Activated T-cell treated with anti-CD3 and anti-CD28 coated beads, Interleukin-2, amount 50 U/mL, for 4 hours (primary cell): Measurements from ENCODE around the gene TACC2. TPM values are rescaled to one million over a fixed set of nuclear protein-coding genes. Genes with fewer than 3 reads are reported as not detected.
"Not testable (repeated sequence)": the region's sequence is repeated elsewhere in the genome, so short reads cannot be mapped to it uniquely, and the experiment has no call there.

Experiments
- ATAC-seq, 2 donors: fragments of 200-7000 bp; cut with Tn5 transposase; one replicate each; pipeline ENCODE4 v1.10.0; 2021
- DNase-seq: peaks from one replicate; pipeline ENCODE4 v3.0.0-alpha.2; 2020
- H3K27me3 Mint-ChIP-seq: one replicate; pipeline ENCODE4 v1.8.0; 2021; ENCODE audit warnings: low read depth, mixed read lengths
- H3K36me3 Mint-ChIP-seq: one replicate; pipeline ENCODE4 v1.8.0; 2022; ENCODE audit warnings: mixed read lengths; ENCODE audit not compliant: insufficient read depth
- H3K4me1 Mint-ChIP-seq: one replicate; pipeline ENCODE4 v1.8.0; 2021; ENCODE audit warnings: low read depth, mixed read lengths
- H3K4me3 Mint-ChIP-seq: one replicate; pipeline ENCODE4 v1.8.0; 2021; ENCODE audit warnings: mild to moderate bottlenecking, moderate library complexity, mixed read lengths
- H3K9me3 Mint-ChIP-seq: one replicate; pipeline ENCODE4 v1.8.0; 2021; ENCODE audit warnings: mixed read lengths
- total RNA-seq, 3 donors: library from RNA; stranded (reverse); gene quantifications; one replicate each; pipeline ENCODE4 v1.2.1, GENCODE V29; 2021

TACC2 gene
- total RNA-seq, 3 donors from 2014 or later = 0.21 to 0.57 (median 0.43) TPM

- no peaks in the 10 kb centered on the region for H3K9me3 Mint-ChIP-seq
- peaks cover 9% of the 10 kb centered on the region for H3K36me3 Mint-ChIP-seq
- peak within 1 kb of the TSS; percentile 90 for H3K4me3 Mint-ChIP-seq
Measured at GRCh38 chr10:121974535-121975294, 14.2 kb upstream of the TACC2 start, which contains the start of gene NSMCE4A. Gene NSMCE4A, minus strand, starts transcription at chr10:121975217. Its CDS starts 52 bp downstream, at chr10:121975165.

GRCh38 chr10:121975295-121976086 is 13.5 kb upstream of the TACC2 start:
- ATAC-seq (peak in 1 of 2 donors; percentile 18), DNase-seq (no peak)
- peak overlapping the region; percentile 67 for H3K4me3 Mint-ChIP-seq
- no peaks in the 10 kb centered on the region for H3K9me3 Mint-ChIP-seq
- H3K27me3 Mint-ChIP-seq = no peaks in the 10 kb centered on the region
- peaks cover 24% of the 10 kb centered on the region for H3K4me1 Mint-ChIP-seq
- peaks cover 9% of the 10 kb centered on the region for H3K36me3 Mint-ChIP-seq

More at GRCh38 chr10:121974535-121975294, 14.2 kb upstream of the TACC2 start, which contains the start of gene NSMCE4A:
- ATAC-seq (peak; percentile 91), DNase-seq (peak; percentile 67)
- H3K4me1 Mint-ChIP-seq = peaks cover 24% of the 10 kb centered on the region
- no peaks in the 10 kb centered on the region for H3K27me3 Mint-ChIP-seq

GRCh38 chr10:121976607-121977006 is 12.4 kb upstream of the TACC2 start:
- DNase-seq (no peak), ATAC-seq (no peak)
- no peaks in the 10 kb centered on the region for H3K27me3 Mint-ChIP-seq
- H3K4me1 Mint-ChIP-seq = peaks cover 22% of the 10 kb centered on the region
- H3K4me3 Mint-ChIP-seq = peak overlapping the region; percentile 35
- peaks cover 9% of the 10 kb centered on the region for H3K36me3 Mint-ChIP-seq
- H3K9me3 Mint-ChIP-seq = no peaks in the 10 kb centered on the region

- DNase-seq = no peak
- H3K36me3 Mint-ChIP-seq = no peaks in the 10 kb centered on the region
- peaks cover 7% of the 10 kb centered on the region for H3K4me1 Mint-ChIP-seq
- no peaks in the 10 kb centered on the region for H3K27me3 Mint-ChIP-seq
- no peak overlapping the region for H3K4me3 Mint-ChIP-seq
- H3K9me3 Mint-ChIP-seq = peaks cover 1% of the 10 kb centered on the region
- no peak for ATAC-seq
Measured at GRCh38 chr10:121978511-121978910, 10.5 kb upstream of the TACC2 start.

DNA sequence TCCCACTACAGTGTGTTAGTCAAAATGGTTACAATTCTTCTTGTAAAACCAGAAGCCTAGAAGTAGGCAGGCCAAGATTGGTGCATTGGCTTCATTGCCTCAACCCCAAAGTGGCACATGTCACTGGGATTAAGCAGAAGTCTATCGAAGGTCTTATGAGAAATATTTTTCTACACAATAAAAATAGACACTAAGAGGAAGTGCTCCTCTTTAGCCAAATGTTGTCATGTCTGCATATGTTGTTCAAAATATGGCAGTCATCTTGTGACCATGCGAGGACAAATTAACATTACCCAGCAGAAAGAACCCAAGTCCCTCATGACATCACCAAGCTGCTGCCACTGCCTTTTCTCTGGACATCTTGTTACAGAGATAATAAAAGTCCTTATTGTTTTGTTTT is 7.6 kb upstream of the TACC2 start:
- H3K36me3 Mint-ChIP-seq = peaks cover 4% of the 10 kb centered on the region

GRCh38 chr10:121983852-121984251 is 5.1 kb upstream of the TACC2 start:
- DNase-seq (no peak), ATAC-seq (no peak)
- Mint-ChIP-seq H3K4me3 (no peak overlapping the region), H3K27me3 (peaks cover 17% of the 10 kb centered on the region), H3K36me3 (peaks cover 4% of the 10 kb centered on the region), H3K4me1 (no peaks in the 10 kb centered on the region), H3K9me3 (peaks cover 22% of the 10 kb centered on the region)

More for the DNA sequence above, 7.6 kb upstream of the TACC2 start:
- no peak overlapping the region for H3K4me3 Mint-ChIP-seq
- H3K4me1 Mint-ChIP-seq = no peaks in the 10 kb centered on the region
- H3K9me3 Mint-ChIP-seq = peaks cover 18% of the 10 kb centered on the region
- no peak for DNase-seq
- no peak for ATAC-seq
- peaks cover 2% of the 10 kb centered on the region for H3K27me3 Mint-ChIP-seq

DNA sequence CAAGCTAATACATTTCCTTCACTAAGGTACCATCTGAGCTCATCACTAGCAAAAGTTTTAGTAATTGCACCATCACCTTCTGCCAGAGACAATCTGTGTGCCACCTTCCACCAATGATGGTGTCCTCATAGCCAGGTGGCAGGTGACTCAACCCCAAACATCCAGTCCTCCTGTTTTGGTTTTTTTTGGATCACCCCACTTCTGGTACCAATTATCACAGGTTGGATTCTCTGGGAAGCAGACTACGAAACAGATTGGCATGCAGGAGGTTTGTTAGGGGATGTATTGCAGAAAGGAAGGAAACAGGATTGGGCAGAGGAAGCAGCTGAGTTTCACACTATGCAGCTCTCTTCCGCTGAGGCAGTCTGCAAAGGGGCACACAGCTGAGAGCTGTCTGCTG is 4.5 kb upstream of the TACC2 start:
- H3K9me3 Mint-ChIP-seq = peaks cover 22% of the 10 kb centered on the region
- ATAC-seq = no peak

GRCh38 chr10:121990015-121990677 is 1.2 kb downstream of the TACC2 start:
- peaks cover 28% of the 10 kb centered on the region for H3K27me3 Mint-ChIP-seq
- DNase-seq (no peak), ATAC-seq (no peak)
- H3K4me3 Mint-ChIP-seq = no peak overlapping the region
- H3K9me3 Mint-ChIP-seq = peaks cover 5% of the 10 kb centered on the region
- H3K4me1 Mint-ChIP-seq = no peaks in the 10 kb centered on the region
- H3K36me3 Mint-ChIP-seq = no peaks in the 10 kb centered on the region

More for the DNA sequence above, 4.5 kb upstream of the TACC2 start:
- Mint-ChIP-seq H3K36me3 (peaks cover 4% of the 10 kb centered on the region), H3K4me1 (no peaks in the 10 kb centered on the region), H3K27me3 (peaks cover 17% of the 10 kb centered on the region), H3K4me3 (no peak overlapping the region)
- DNase-seq = no peak

GRCh38 chr10:121991727-121992126 is 2.8 kb downstream of the TACC2 start:
- not testable (repeated sequence) for ATAC-seq, H3K36me3 Mint-ChIP-seq, H3K9me3 Mint-ChIP-seq, DNase-seq, H3K4me1 Mint-ChIP-seq, H3K4me3 Mint-ChIP-seq
- peaks cover 36% of the 10 kb centered on the region for H3K27me3 Mint-ChIP-seq

DNA sequence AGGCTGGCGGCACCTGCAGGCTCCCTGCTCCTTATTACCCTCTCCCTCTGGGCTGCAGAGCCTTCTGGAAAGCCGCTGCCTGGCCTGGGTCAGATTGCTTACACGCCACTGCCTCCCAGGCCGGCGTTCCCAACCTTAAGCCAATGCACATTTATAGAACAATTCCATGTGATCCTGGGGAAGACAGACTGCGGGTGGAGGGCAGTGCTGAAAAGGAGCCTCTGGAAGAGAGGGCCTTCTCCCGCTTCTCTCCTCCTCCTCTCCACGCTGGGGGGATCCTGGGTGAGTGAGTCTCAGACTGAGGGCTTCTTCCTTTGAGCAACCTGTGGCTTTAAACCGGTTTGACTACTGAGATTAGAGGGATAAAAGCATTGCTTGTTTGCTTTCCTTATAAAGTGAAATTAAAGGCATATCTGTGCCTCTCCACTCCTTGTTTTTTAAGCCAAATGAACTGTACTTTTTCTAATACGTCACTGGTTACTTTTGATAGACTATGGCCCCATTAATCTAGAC is 5.5 kb downstream of the TACC2 start:
- DNase-seq = no peak
- H3K4me1 Mint-ChIP-seq = no peaks in the 10 kb centered on the region
- H3K4me3 Mint-ChIP-seq = no peak overlapping the region
- peaks cover under 1% of the 10 kb centered on the region for H3K9me3 Mint-ChIP-seq
- H3K36me3 Mint-ChIP-seq = no peaks in the 10 kb centered on the region
- no peak for ATAC-seq
- H3K27me3 Mint-ChIP-seq = peaks cover 27% of the 10 kb centered on the region

DNA sequence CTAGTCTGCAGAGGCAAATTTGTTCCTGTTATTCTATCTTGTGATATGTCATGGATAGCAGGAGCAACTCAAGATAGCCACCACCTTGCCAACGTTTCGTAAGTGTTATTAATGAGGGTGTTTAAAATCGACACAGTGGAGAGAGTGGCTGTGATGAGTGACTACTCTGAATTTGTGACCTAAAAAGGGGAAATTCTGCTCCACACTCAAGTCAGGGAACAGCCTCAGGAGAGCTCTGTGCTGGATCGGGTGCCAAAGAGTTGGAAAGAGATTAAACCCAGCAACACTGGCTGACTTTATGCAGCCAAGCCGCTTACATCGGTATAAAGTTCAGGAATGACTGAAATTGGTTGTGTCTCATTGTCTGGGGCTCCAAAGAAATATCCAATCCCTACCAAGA is 9.5 kb downstream of the TACC2 start:
- H3K4me3 Mint-ChIP-seq = no peak overlapping the region
- H3K9me3 Mint-ChIP-seq = peaks cover 21% of the 10 kb centered on the region
- H3K36me3 Mint-ChIP-seq = no peaks in the 10 kb centered on the region
- ATAC-seq = no peak
- no peaks in the 10 kb centered on the region for H3K4me1 Mint-ChIP-seq
- no peak for DNase-seq
- peaks cover 22% of the 10 kb centered on the region for H3K27me3 Mint-ChIP-seq

DNA sequence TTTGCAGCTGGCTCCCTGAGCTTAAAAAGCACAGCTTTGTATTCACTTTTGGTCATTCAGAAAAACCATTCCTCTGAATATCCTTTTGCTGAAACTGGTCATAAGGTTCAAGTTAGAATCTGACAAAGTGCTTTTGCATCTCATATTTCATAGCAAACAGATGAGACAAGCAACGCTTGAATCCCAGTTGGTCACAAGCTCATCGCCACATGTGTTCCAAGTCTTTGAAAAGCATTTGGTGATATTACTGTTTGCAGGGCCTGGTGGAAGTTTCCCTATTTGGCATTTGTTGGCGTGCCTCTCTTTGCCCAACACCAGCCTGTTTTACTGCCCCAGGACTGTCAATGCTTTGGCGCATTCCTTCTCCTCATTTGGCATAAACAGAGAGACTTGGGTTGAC is 10.3 kb downstream of the TACC2 start:
- Mint-ChIP-seq H3K4me1 (no peaks in the 10 kb centered on the region), H3K4me3 (no peak overlapping the region), H3K36me3 (no peaks in the 10 kb centered on the region), H3K27me3 (peaks cover 22% of the 10 kb centered on the region), H3K9me3 (peaks cover 21% of the 10 kb centered on the region)
- no peak for DNase-seq
- ATAC-seq = no peak

GRCh38 chr10:122001698-122002097 is 12.7 kb downstream of the TACC2 start:
- DNase-seq = no peak
- Mint-ChIP-seq H3K9me3 (peaks cover 23% of the 10 kb centered on the region), H3K4me3 (no peak overlapping the region), H3K36me3 (no peaks in the 10 kb centered on the region), H3K4me1 (no peaks in the 10 kb centered on the region), H3K27me3 (peaks cover 7% of the 10 kb centered on the region)
- ATAC-seq = no peak

DNA sequence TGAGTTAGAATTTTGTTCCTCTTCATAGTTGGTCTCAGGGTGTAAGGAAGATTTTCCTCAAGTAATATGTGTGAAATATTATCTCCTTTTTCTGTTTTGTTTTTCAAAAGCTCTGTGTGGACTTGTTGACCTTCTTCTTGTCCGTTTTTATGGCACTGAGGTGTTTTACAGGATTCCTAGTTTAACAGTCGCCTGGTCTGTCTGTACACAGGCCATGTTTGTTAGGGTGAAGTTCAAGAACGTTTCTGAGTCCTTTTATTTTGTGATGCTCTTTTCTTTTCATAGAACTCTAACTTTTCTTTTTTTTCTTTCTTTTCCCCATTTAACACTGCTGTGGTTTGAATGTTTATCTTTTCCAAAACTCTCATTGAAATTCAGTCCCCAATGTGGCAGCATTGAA is 18.5 kb downstream of the TACC2 start:
- no peak for ATAC-seq
- Mint-ChIP-seq H3K27me3 (peaks cover 15% of the 10 kb centered on the region), H3K4me1 (no peaks in the 10 kb centered on the region), H3K9me3 (peaks cover 10% of the 10 kb centered on the region), H3K36me3 (no peaks in the 10 kb centered on the region), H3K4me3 (no peak overlapping the region)
- no peak for DNase-seq
